Loucy (cell line): ENCODE results near the gene TEAD1.

Source experiments
- H2AFZ ChIP-seq: fragments of 200-600 bp; sonication (generic); 2 replicates; pipeline ENCODE4 v1.6.0; 2016; ENCODE audit warnings: antibody characterized with exemption, mild to moderate bottlenecking, low read length, moderate library complexity
- H3F3A ChIP-seq: fragments of 200-600 bp; 2 replicates; pipeline ENCODE4 v1.6.0; 2016; ENCODE audit warnings: antibody characterized with exemption, low read depth, mild to moderate bottlenecking
- H3K27me3 ChIP-seq: fragments of 200-600 bp; sonication (generic); 2 replicates; pipeline ENCODE4 v1.6.1; 2014; ENCODE audit warnings: low read length, mild to moderate bottlenecking; ENCODE audit not compliant: insufficient read depth, poor library complexity, severe bottlenecking
- H3K36me3 ChIP-seq: fragments of 200-600 bp; sonication (generic); 2 replicates; pipeline ENCODE4 v1.6.1; 2016; ENCODE audit warnings: low read length; ENCODE audit not compliant: insufficient read depth
- H3K4me1 ChIP-seq: fragments of 200-600 bp; sonication (generic); 2 replicates; pipeline ENCODE4 v1.5.1; 2014; ENCODE audit warnings: low read length, mild to moderate bottlenecking; ENCODE audit not compliant: insufficient read depth, poor library complexity, severe bottlenecking
- H3K4me2 ChIP-seq: fragments of 200-600 bp; sonication (generic); 2 replicates; pipeline ENCODE4 v1.6.0; 2014; ENCODE audit warnings: antibody characterized with exemption, low read length, low read depth, mild to moderate bottlenecking; ENCODE audit not compliant: poor library complexity, severe bottlenecking
- H3K4me3 ChIP-seq: fragments of 200-600 bp; sonication (generic); 2 replicates; pipeline ENCODE4 v1.5.1; 2014; ENCODE audit warnings: low read length, mild to moderate bottlenecking, mixed read lengths; ENCODE audit not compliant: poor library complexity, severe bottlenecking
- H3K79me2 ChIP-seq: fragments of 200-600 bp; sonication (generic); 2 replicates; pipeline ENCODE4 v1.6.1; 2014; ENCODE audit warnings: low read length; ENCODE audit not compliant: insufficient read depth
- H3K9ac ChIP-seq: fragments of 200-600 bp; sonication (generic); 2 replicates; pipeline ENCODE4 v1.6.0; 2014; ENCODE audit warnings: mild to moderate bottlenecking, low read depth, low read length, moderate library complexity; ENCODE audit not compliant: poor library complexity, severe bottlenecking
- H3K9me2 ChIP-seq: fragments of 200-600 bp; sonication (generic); replicated peaks from 2 replicates; pipeline ENCODE4 v1.6.1; 2016; ENCODE audit warnings: low read depth, low read length, mixed read lengths
- H3K9me3 ChIP-seq: fragments of 200-600 bp; sonication (generic); 2 replicates; pipeline ENCODE4 v1.6.1; 2014; ENCODE audit warnings: mild to moderate bottlenecking, antibody characterized with exemption, low read length, low read depth; ENCODE audit not compliant: insufficient read depth
- H4K20me1 ChIP-seq: fragments of 200-600 bp; sonication (generic); 2 replicates; pipeline ENCODE4 v1.6.0; 2014; ENCODE audit warnings: antibody characterized with exemption, low read length, mild to moderate bottlenecking; ENCODE audit not compliant: insufficient read depth, poor library complexity, severe bottlenecking
- CTCF ChIP-seq: fragments of 200-600 bp; sonication (generic); conservative IDR thresholded peaks from 2 replicates; pipeline ENCODE4 v1.5.1; 2014; ENCODE audit warnings: mild to moderate bottlenecking, antibody characterized with exemption, low read length
- EZH2phosphoT487 ChIP-seq: fragments of 200-600 bp; IDR thresholded peaks from 2 replicates; pipeline ENCODE4 v1.6.1; 2018; ENCODE audit warnings: antibody characterized with exemption, mild to moderate bottlenecking, moderate library complexity, borderline replicate concordance

TEAD1 gene

GRCh38 chr11:12724301-12725054 lies 50.3 kb downstream of the TEAD1 start:
- no peaks in the 10 kb centered on the region for H3K9me2 ChIP-seq
- H3F3A ChIP-seq, result no peaks in the 10 kb centered on the region
- H4K20me1 ChIP-seq, result no peaks in the 10 kb centered on the region
- H3K4me1 ChIP-seq, result peaks cover 9% of the 10 kb centered on the region
- no peak overlapping the region for H3K4me2 ChIP-seq
- no peak overlapping the region for H2AFZ ChIP-seq
- H3K79me2 ChIP-seq, result no peaks in the 10 kb centered on the region
- peaks cover 34% of the 10 kb centered on the region for H3K27me3 ChIP-seq
- no peak for TF ChIP-seq CTCF
- no peak for TF ChIP-seq EZH2phosphoT487
- H3K36me3 ChIP-seq, result no peaks in the 10 kb centered on the region
- no peak overlapping the region for H3K9ac ChIP-seq
- H3K4me3 ChIP-seq, result no peak overlapping the region
- H3K9me3 ChIP-seq, result no peaks in the 10 kb centered on the region

- peaks cover 9% of the 10 kb centered on the region for H3K4me1 ChIP-seq
These were observed 51.0 kb downstream of the TEAD1 start for GRCh38 chr11:12725055-12725862.

More at GRCh38 chr11:12725055-12725862, 51.0 kb downstream of the TEAD1 start:
- Histone ChIP-seq H3K9me2 (no peaks in the 10 kb centered on the region), H3K27me3 (peaks cover 26% of the 10 kb centered on the region), H3K9me3 (no peaks in the 10 kb centered on the region), H3K4me3 (no peak overlapping the region), H2AFZ (no peak overlapping the region), H3K9ac (no peak overlapping the region), H3K79me2 (no peaks in the 10 kb centered on the region), H4K20me1 (no peaks in the 10 kb centered on the region), H3F3A (no peaks in the 10 kb centered on the region), H3K36me3 (no peaks in the 10 kb centered on the region), H3K4me2 (no peak overlapping the region)
- TF ChIP-seq EZH2phosphoT487 (no peak), CTCF (no peak)
